Measurements from ENCODE around the gene SOX8. TPM values are rescaled to one million over a fixed set of nuclear protein-coding genes. Genes with fewer than 3 reads are reported as not detected.
"Not testable (repeated sequence)": the region's sequence is repeated elsewhere in the genome, so short reads cannot be mapped to it uniquely, and the experiment has no call there.

SOX8 gene
- total RNA-seq, 1 experiment from 2014 or later = 10.0 TPM

- DNase-seq = no peak
- H3K4me3 ChIP-seq (ENCODE audit: insufficient read depth, low read depth, low read length) = no peak overlapping the region
- H3K36me3 ChIP-seq (replicated peaks; ENCODE audit: control insufficient read depth, insufficient read depth, low read length) = no peaks in the 10 kb centered on the region
- H3K27me3 ChIP-seq (ENCODE audit: control insufficient read depth, insufficient read depth, low read length) = no peaks in the 10 kb centered on the region
Observed at GRCh38 chr16:947255-947921, 34.2 kb upstream of the SOX8 start.

- not testable (repeated sequence) for H3K27me3 ChIP-seq (ENCODE audit: control insufficient read depth, insufficient read depth, low read length); H3K4me3 ChIP-seq (ENCODE audit: insufficient read depth, low read depth, low read length); DNase-seq; H3K36me3 ChIP-seq (replicated peaks; ENCODE audit: control insufficient read depth, insufficient read depth, low read length)
Observed at GRCh38 chr16:947922-948303, 33.7 kb upstream of the SOX8 start.

- DNase-seq; H3K27me3 ChIP-seq (ENCODE audit: control insufficient read depth, insufficient read depth, low read length); H3K4me3 ChIP-seq (ENCODE audit: insufficient read depth, low read depth, low read length); H3K36me3 ChIP-seq (replicated peaks; ENCODE audit: control insufficient read depth, insufficient read depth, low read length): not testable (repeated sequence)
Observed at GRCh38 chr16:948767-949166, 32.8 kb upstream of the SOX8 start.

GRCh38 chr16:950733-951573 is 30.6 kb upstream of the SOX8 start:
- not testable (repeated sequence) for DNase-seq

GRCh38 chr16:951660-952301 is 29.8 kb upstream of the SOX8 start:
- no peaks in the 10 kb centered on the region for H3K36me3 ChIP-seq (replicated peaks; ENCODE audit: control insufficient read depth, insufficient read depth, low read length)
- H3K4me3 ChIP-seq (ENCODE audit: insufficient read depth, low read depth, low read length) = no peak overlapping the region
- H3K27me3 ChIP-seq (ENCODE audit: control insufficient read depth, insufficient read depth, low read length) = no peaks in the 10 kb centered on the region
- no peak for DNase-seq

More at GRCh38 chr16:950733-951573, 30.6 kb upstream of the SOX8 start:
- not testable (repeated sequence) for H3K36me3 ChIP-seq (replicated peaks; ENCODE audit: control insufficient read depth, insufficient read depth, low read length); H3K27me3 ChIP-seq (ENCODE audit: control insufficient read depth, insufficient read depth, low read length); H3K4me3 ChIP-seq (ENCODE audit: insufficient read depth, low read depth, low read length)

- DNase-seq = no peak
- no peak overlapping the region for H3K4me3 ChIP-seq (ENCODE audit: insufficient read depth, low read depth, low read length)
- H3K36me3 ChIP-seq (replicated peaks; ENCODE audit: control insufficient read depth, insufficient read depth, low read length) = no peaks in the 10 kb centered on the region
- no peaks in the 10 kb centered on the region for H3K27me3 ChIP-seq (ENCODE audit: control insufficient read depth, insufficient read depth, low read length)
Observed at GRCh38 chr16:952321-952720, 29.2 kb upstream of the SOX8 start.

- H3K4me3 ChIP-seq (ENCODE audit: insufficient read depth, low read depth, low read length); H3K36me3 ChIP-seq (replicated peaks; ENCODE audit: control insufficient read depth, insufficient read depth, low read length); DNase-seq; H3K27me3 ChIP-seq (ENCODE audit: control insufficient read depth, insufficient read depth, low read length): not testable (repeated sequence)
Observed at GRCh38 chr16:953818-954217, 27.8 kb upstream of the SOX8 start.

- H3K4me3 ChIP-seq (ENCODE audit: insufficient read depth, low read depth, low read length); H3K36me3 ChIP-seq (replicated peaks; ENCODE audit: control insufficient read depth, insufficient read depth, low read length); DNase-seq; H3K27me3 ChIP-seq (ENCODE audit: control insufficient read depth, insufficient read depth, low read length): not testable (repeated sequence)
Observed at GRCh38 chr16:955766-956165, 25.8 kb upstream of the SOX8 start.

GRCh38 chr16:959232-960040 is 22.1 kb upstream of the SOX8 start:
- H3K27me3 ChIP-seq (ENCODE audit: control insufficient read depth, insufficient read depth, low read length) = no peaks in the 10 kb centered on the region
- H3K4me3 ChIP-seq (ENCODE audit: insufficient read depth, low read depth, low read length) = no peak overlapping the region
- DNase-seq = no peak
- no peaks in the 10 kb centered on the region for H3K36me3 ChIP-seq (replicated peaks; ENCODE audit: control insufficient read depth, insufficient read depth, low read length)

- DNase-seq = no peak
- Histone ChIP-seq H3K27me3 (ENCODE audit: control insufficient read depth, insufficient read depth, low read length) (no peaks in the 10 kb centered on the region), H3K4me3 (ENCODE audit: insufficient read depth, low read depth, low read length) (no peak overlapping the region), H3K36me3 (replicated peaks; ENCODE audit: control insufficient read depth, insufficient read depth, low read length) (no peaks in the 10 kb centered on the region)
Observed at GRCh38 chr16:962366-962765, 19.2 kb upstream of the SOX8 start.

- Histone ChIP-seq H3K27me3 (ENCODE audit: control insufficient read depth, insufficient read depth, low read length) (no peaks in the 10 kb centered on the region), H3K4me3 (ENCODE audit: insufficient read depth, low read depth, low read length) (no peak overlapping the region), H3K36me3 (replicated peaks; ENCODE audit: control insufficient read depth, insufficient read depth, low read length) (no peaks in the 10 kb centered on the region)
- DNase-seq = no peak
Observed at GRCh38 chr16:962901-963814, 18.4 kb upstream of the SOX8 start.

- Histone ChIP-seq H3K27me3 (ENCODE audit: control insufficient read depth, insufficient read depth, low read length) (no peaks in the 10 kb centered on the region), H3K4me3 (ENCODE audit: insufficient read depth, low read depth, low read length) (no peak overlapping the region), H3K36me3 (replicated peaks; ENCODE audit: control insufficient read depth, insufficient read depth, low read length) (no peaks in the 10 kb centered on the region)
- DNase-seq = no peak
Observed at GRCh38 chr16:963913-964312, 17.7 kb upstream of the SOX8 start.

GRCh38 chr16:964356-965035 is 17.1 kb upstream of the SOX8 start:
- Histone ChIP-seq H3K4me3 (ENCODE audit: insufficient read depth, low read depth, low read length) (no peak overlapping the region), H3K36me3 (replicated peaks; ENCODE audit: control insufficient read depth, insufficient read depth, low read length) (no peaks in the 10 kb centered on the region), H3K27me3 (ENCODE audit: control insufficient read depth, insufficient read depth, low read length) (no peaks in the 10 kb centered on the region)
- DNase-seq = no peak
